Measurements from ENCODE around the gene RNF157. TPM values are rescaled to one million over a fixed set of nuclear protein-coding genes. Genes with fewer than 3 reads are reported as not detected.

RNF157 gene
- total RNA-seq, 6 donors from 2014 or later: 1.1 to 14.7 (median 2.5) TPM

DNA sequence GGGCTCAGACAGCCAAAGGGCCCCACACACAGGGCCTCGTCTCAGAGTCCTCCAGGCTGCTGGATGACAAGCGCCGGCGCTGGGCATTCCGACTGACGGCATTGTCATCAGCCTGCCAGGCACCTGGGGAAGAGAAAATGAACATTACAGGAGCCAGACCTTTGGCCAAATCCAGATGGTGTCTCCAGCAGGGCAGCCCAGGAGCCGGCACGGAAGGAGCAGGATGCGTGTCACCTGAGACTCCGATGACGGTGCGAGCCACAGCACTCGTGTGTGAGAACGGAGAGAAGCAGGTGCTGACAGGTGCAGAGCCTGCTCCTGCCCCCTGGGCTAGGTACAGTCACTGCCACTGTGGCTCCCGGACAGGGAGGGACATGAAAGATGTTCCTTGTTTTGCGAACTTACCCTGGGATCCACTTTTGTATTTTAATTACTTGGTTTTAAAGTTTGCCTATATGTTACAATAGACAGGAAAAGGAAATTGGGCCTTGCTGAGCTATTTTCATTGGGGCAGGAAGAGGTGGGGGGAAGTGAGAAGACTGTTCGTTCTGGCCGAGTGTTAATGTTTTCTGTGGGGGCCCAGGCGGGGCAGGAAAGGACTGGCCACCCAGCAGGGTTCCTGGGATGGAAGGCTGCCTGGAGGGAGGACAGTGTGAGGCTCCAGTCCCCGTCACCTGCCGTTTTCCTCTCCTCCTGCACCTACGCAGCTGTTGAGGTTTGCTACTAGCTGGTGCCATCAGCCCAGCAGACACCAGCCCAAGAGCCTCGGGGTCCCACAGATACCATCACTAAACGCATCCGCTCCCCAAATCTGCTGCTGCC, 94.9 kb downstream of the RNF157 start:
- H3K4me3 ChIP-seq: peak overlapping the region in 2 of 4 donors; percentile 23 to 24
- ATAC-seq (ENCODE audit: low FRiP score in 2 of 2) (no peak), DNase-seq (no peak)
- peaks cover 0 to 6% (median under 1%) of the 10 kb centered on the region in 4 donors for H3K27me3 ChIP-seq
- H3K9me3 ChIP-seq: no peaks in the 10 kb centered on the region
- 53 to 61% methylated on average over 19 to 23 of the region's 25 CpGs for WGBS, 2 donors
- H3K36me3 ChIP-seq: no peaks in the 10 kb centered on the region
- H3K27ac ChIP-seq: peak overlapping the region; percentile 63 to 75 (median 71)
- H3K4me1 ChIP-seq: peaks cover 38 to 54% (median 50%) of the 10 kb centered on the region in 4 donors
- TF ChIP-seq EP300 (IDR thresholded peaks at IDR 0.05) (no peak), POLR2AphosphoS5 (IDR thresholded peaks at IDR 0.05) (no peak), POLR2A (IDR thresholded peaks at IDR 0.05) (no peak)
- TF ChIP-seq, protein P1, sequence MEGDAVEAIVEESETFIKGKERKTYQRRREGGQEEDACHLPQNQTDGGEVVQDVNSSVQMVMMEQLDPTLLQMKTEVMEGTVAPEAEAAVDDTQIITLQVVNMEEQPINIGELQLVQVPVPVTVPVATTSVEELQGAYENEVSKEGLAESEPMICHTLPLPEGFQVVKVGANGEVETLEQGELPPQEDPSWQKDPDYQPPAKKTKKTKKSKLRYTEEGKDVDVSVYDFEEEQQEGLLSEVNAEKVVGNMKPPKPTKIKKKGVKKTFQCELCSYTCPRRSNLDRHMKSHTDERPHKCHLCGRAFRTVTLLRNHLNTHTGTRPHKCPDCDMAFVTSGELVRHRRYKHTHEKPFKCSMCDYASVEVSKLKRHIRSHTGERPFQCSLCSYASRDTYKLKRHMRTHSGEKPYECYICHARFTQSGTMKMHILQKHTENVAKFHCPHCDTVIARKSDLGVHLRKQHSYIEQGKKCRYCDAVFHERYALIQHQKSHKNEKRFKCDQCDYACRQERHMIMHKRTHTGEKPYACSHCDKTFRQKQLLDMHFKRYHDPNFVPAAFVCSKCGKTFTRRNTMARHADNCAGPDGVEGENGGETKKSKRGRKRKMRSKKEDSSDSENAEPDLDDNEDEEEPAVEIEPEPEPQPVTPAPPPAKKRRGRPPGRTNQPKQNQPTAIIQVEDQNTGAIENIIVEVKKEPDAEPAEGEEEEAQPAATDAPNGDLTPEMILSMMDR (IDR thresholded peaks at IDR 0.05): no peak

DNA sequence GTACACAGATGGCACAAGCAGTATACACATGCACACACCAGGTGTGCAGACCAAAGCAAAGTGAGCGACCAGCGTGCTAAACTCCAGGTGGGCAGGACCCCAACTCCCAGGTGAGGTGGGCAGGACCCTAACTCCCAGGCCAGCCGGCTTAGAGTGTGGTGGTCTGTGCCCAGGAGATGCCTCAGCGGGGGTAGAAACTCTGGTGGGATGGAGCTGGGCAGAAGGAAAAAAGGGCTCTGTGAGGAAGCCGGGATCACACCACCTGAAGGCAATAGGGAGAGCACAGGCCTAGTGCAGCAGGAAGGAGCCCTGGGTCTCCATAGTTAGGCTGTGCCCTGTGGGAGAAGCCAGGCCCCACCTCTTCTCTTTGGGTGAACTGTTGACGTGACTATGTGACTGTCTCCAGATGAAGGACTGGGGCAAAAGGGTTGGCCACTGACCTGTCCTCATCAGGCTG, 97.7 kb downstream of the RNF157 start:
- H3K27me3 ChIP-seq: peaks cover 3 to 19% (median 12%) of the 10 kb centered on the region in 4 donors
- no peak overlapping the region for H3K27ac ChIP-seq
- WGBS, 2 donors: 93 to 94% methylated on average over 6 of the region's 6 CpGs
- no peaks in the 10 kb centered on the region for H3K36me3 ChIP-seq
- ATAC-seq (ENCODE audit: low FRiP score in 2 of 2): no peak
- peaks cover 53 to 80% (median 63%) of the 10 kb centered on the region in 4 donors for H3K4me1 ChIP-seq
- no peak overlapping the region for H3K4me3 ChIP-seq
- no peak for DNase-seq
- TF ChIP-seq POLR2A (IDR thresholded peaks at IDR 0.05) (no peak), EP300 (IDR thresholded peaks at IDR 0.05) (no peak)
- TF ChIP-seq, protein P1 (IDR thresholded peaks at IDR 0.05): no peak
- H3K9me3 ChIP-seq: no peaks in the 10 kb centered on the region

DNA sequence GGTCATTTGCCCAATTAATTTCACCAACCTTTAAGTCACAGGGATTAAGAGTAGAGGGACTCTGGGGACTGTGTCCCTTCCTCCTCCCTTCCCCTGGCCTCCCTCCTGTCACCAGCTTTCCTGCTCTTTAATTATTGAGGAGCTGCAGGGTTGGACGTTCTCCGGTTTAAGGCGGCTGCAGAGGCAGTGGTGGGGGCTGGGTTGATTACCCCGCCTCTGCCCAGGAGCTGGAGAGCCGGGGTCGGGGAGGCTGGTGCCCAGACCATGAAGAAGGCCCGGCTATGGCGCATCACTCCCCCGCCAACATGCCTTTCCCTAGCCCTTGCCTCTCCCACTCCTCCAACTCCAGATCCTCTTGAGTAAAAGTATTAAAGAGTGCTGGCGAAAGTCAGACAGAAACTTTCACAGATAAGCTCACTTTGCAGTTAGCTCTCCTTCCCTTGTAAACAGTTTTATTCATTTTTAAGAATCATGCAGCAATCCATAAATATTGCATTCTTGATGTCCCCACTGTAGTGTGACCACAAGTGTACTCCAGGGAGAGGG, 98.2 kb downstream of the RNF157 start:
- peaks cover 51 to 83% (median 64%) of the 10 kb centered on the region in 4 donors for H3K4me1 ChIP-seq
- TF ChIP-seq EP300 (IDR thresholded peaks at IDR 0.05): no peak
- TF ChIP-seq POLR2AphosphoS5 (IDR thresholded peaks at IDR 0.05): no peak
- TF ChIP-seq POLR2A (IDR thresholded peaks at IDR 0.05): no peak
- TF ChIP-seq, protein P1 (IDR thresholded peaks at IDR 0.05): no peak
- H3K27me3 ChIP-seq: peaks cover 3 to 19% (median 12%) of the 10 kb centered on the region in 4 donors
- no peaks in the 10 kb centered on the region for H3K9me3 ChIP-seq
- DNase-seq (no peak), ATAC-seq (ENCODE audit: low FRiP score in 2 of 2) (no peak)
- peak overlapping the region in 1 of 4 donors; percentile 53 for H3K4me3 ChIP-seq
- WGBS, 2 donors: 54 to 62% methylated on average over 7 to 10 of the region's 10 CpGs
- no peaks in the 10 kb centered on the region for H3K36me3 ChIP-seq
- H3K27ac ChIP-seq: peak overlapping the region in 1 of 4 donors; percentile 25

DNA sequence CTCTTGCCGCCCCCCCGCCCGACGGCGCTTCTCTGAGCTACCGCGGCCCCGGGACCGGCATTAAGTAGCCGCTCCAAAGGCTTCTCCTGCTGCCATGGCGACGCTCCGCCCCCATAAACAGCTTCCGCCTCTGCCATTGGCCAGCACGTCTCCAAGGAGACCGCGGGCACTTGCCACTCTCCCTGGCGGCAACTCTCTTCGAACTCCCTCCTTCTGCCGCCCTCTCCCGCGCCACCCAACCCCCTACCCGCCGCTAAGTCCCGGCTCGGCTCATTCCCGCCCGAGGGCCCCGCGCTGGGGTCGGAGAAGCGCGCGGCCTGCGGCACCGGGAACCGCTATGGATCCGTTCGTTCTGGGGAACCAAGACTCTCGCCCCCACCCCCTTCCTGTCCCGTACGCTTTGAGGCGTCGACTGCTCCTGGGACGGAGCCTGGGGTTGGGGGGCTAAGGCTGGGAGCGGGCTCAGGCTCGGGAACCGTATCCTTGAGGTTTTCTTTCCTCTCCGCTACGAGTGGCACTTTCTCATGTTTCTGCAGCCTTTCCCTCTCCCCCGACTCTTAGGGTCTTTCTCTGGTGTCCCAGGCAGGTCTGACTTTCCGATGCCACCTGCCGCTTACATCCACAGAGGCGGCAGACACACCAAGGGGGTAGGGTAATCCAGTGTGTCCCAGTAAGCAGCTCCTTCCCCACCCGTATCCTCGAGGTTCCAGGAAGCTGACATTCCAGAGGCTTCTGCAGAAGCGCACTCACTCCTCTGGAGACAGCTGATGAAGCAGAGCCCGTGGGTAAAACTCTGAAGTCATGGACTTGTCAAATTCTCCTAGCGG, 98.9 kb downstream of the RNF157 start, which contains the start of gene FOXJ1:
FOXJ1 (minus strand) TSS at position 34 of the 827 bp plus-strand sequence. CDS start 850 bp downstream, outside the sequence.
- 8 to 9% methylated on average over 27 to 38 of the region's 59 CpGs for WGBS, 2 donors
- peak within 1 kb of the TSS in 3 of 4 donors; percentile 8 to 25 (median 12) for H3K27ac ChIP-seq
- peak; percentile 79 to 92 for ATAC-seq (ENCODE audit: low FRiP score in 2 of 2)

More for the DNA sequence above, 98.9 kb downstream of the RNF157 start, which contains the start of gene FOXJ1:
- no peak for TF ChIP-seq POLR2AphosphoS5 (IDR thresholded peaks at IDR 0.05)
- no peak for TF ChIP-seq EP300 (IDR thresholded peaks at IDR 0.05)
- TF ChIP-seq, protein P1 (IDR thresholded peaks at IDR 0.05): peak in 2 of 6 experiments; percentile 11 to 25
- peak in 2 of 4 donors; percentile 12 to 23 for TF ChIP-seq POLR2A (IDR thresholded peaks at IDR 0.05)
- H3K36me3 ChIP-seq: no peaks in the 10 kb centered on the region
- peak within 1 kb of the TSS; percentile 36 to 56 (median 52) for H3K4me3 ChIP-seq
- H3K9me3 ChIP-seq: no peaks in the 10 kb centered on the region
- peaks cover 3 to 19% (median 12%) of the 10 kb centered on the region in 4 donors for H3K27me3 ChIP-seq
- peak; percentile 92 to 96 for DNase-seq
- peaks cover 48 to 79% (median 63%) of the 10 kb centered on the region in 4 donors for H3K4me1 ChIP-seq
